ENCODE measurements around the gene ASPSCR1.

ASPSCR1 gene

DNA sequence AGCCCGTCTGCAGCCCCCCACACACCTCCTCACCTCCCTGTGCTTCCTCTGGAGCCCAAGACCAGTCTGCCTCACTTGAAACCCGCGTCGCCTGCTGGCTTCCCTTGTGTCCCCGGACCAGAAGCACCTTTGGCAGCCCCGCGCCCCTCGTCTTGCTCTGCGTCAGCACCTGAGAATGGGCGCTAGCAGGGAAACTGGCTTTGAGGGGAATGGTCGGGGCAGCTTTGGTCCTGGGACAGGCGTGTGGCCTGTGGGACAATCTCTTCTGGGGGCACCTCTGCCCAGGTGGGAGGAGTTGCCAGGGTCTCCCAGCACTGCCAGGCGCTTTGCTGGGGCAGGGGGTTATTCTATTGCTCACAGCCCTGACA is 46.3 kb upstream of the ASPSCR1 start:
- TF ChIP-seq CTCF (IDR thresholded peaks at IDR 0.05; ENCODE audit: insufficient read depth, missing control alignments) = no peak
- no peak for FAIRE-seq
- no peak for DNase-seq (ENCODE audit: insufficient read length, low spot score)

DNA sequence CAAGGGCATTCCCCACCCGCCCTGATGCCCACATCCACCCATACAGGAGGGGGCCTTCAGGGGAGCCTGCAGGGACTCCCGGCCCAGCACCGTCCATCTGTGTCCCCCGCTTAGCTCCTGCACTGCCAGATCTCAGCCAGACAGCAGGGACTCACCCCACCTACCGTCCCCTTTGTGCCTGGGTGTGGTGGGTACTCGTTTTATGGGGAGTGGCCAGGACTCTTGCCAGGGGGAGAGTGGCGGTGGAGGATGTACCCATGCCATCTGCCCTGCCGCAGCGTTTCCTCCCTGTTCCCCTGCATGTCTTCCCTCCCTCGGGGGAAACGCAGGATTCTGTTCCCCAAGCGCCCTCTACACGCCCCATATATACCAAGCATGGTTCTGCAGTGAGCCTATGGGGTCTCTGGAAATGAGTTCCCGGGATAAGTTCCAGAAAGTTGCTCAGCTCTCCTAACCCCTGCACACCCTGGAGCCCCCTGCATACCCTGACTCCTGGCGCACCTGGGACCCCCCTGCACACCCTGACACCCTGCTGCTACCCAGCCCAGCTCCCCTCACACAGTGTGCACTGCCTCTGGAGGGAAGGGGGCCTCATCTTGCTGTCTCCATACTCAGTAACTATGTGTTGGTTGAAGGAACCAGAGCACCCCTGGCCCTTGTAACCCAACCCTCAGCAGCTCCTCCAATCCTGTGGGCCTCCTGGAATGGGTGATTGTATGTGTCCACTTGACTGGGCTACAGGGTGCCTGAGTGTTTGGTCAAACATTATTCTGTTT is 45.7 kb upstream of the ASPSCR1 start:
- peak; percentile 17 for TF ChIP-seq CTCF (IDR thresholded peaks at IDR 0.05; ENCODE audit: insufficient read depth, missing control alignments)
- no peak for DNase-seq (ENCODE audit: insufficient read length, low spot score)

GRCh38 chr17:81932333-81932983 is 45.0 kb upstream of the ASPSCR1 start:
- no peak for TF ChIP-seq CTCF (IDR thresholded peaks at IDR 0.05; ENCODE audit: insufficient read depth, missing control alignments)
- FAIRE-seq (no peak), DNase-seq (ENCODE audit: insufficient read length, low spot score) (no peak)

More for the DNA sequence above, 45.7 kb upstream of the ASPSCR1 start:
- FAIRE-seq = no peak

GRCh38 chr17:81933178-81933699 is 44.2 kb upstream of the ASPSCR1 start:
- DNase-seq (ENCODE audit: insufficient read length, low spot score) = no peak
- FAIRE-seq = no peak
- TF ChIP-seq CTCF (IDR thresholded peaks at IDR 0.05; ENCODE audit: insufficient read depth, missing control alignments) = no peak

DNA sequence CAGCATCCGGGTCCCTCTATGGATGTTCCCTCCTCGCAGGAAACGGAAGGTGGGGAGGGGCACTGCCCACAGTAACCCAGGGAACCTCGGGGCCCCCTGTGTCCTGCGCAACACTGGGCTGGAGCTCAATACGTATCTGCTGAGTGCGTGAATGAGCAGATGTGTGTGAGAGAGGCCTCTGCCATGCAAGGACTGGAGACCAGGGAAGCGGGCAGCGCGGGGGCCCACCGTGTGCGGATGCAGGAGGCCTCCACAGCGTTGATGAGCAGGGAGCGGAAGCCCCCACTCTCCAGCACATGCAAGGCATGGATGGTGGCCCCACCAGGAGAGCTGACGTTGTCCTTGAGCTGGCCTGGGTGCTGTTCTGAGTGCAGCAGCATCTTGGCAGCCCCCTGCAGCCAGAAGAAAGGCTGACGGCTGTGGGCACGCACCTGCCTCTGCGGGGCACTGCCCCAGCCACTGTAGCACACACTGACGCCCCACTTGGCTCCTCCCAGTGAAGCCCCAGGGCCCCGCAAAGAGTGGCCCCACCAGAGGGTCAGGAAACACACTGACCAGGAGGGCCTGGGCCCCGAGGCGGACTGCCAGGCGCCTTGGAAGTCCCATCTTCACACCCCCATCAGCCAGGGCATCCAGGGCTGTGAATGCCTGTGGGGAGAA is 43.2 kb upstream of the ASPSCR1 start:
- FAIRE-seq = no peak
- no peak for TF ChIP-seq CTCF (IDR thresholded peaks at IDR 0.05; ENCODE audit: insufficient read depth, missing control alignments)
- no peak for DNase-seq (ENCODE audit: insufficient read length, low spot score)

- no peak for FAIRE-seq
- no peak for TF ChIP-seq CTCF (IDR thresholded peaks at IDR 0.05; ENCODE audit: insufficient read depth, missing control alignments)
Measured at GRCh38 chr17:81934850-81935708, 42.4 kb upstream of the ASPSCR1 start.

More at GRCh38 chr17:81934850-81935708, 42.4 kb upstream of the ASPSCR1 start:
- DNase-seq (ENCODE audit: insufficient read length, low spot score) = no peak
